Measurements from ENCODE around the gene FYN.

Gene FYN

DNA sequence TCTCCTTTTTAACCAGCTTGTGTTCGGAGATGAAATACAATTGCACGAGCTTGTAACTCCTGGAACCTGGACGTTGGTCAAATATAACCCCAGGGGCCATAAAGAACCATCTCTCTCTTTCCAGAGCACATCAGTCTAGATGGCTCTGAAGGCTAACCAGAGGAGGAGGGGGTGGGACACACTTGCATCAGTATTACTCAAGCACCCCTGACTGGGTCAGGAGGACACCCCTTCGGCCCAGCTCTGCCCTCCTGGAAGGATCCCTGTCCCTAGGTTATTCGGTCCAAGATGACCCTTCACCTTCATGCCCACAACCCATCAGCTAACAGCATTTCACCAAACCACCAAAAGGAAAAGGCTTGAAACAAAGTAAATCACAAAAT lies 67.1 kb downstream of the FYN start:
- no peak for DNase-seq

- no peak for DNase-seq
Measured at GRCh38 chr6:111805511-111806164, 67.6 kb downstream of the FYN start.

DNA sequence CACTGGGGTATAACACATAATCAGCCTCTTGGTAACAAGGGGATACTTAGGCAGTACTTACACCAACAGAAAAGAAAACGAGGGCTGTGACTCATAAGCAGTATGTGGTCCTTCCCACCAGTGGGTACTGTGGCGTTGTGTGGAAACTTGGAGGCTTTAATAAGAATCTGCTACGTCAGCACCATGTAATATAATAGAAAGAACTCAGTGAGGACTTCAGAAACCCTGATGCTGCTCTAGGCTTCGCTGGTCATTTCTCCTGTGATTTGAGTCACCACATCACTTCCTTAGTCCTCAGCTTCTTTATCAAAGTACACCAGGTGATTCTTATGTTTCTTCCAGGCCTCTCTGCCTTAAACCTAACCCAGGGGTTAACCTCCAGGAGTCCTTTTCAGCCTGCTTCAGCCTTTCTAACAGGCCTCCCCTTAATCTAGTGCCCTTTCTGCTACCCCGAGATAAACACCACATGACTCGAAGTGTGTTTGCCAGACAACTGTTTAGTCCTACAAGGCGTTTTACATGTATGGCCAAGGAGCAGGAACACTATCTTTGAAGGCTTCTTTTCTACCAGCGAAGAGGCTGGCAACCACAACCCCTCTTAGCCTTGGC lies 68.5 kb downstream of the FYN start:
- DNase-seq: peak; percentile 12 to 53 (median 38)

DNA sequence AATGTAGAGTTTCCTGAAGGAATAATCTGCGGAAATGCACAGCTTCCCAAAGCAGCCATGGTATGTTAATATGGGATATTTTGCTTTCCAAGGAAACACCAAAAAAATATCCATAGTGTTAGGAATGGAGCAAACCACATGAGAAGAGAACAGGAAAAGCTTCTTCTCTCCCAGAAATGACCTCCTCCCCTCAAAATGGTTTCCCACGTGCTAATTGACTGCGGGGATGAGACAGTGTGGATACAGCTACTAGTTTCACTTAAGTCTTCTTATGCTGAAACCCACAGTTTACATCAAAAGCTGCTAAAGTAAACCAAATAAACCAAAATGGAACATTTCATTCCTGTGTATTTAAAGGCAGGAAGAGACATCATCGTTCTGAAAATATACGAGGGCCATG lies 69.4 kb downstream of the FYN start:
- DNase-seq: peak in 3 of 6 experiments; percentile 36 to 51 (median 40)

DNA sequence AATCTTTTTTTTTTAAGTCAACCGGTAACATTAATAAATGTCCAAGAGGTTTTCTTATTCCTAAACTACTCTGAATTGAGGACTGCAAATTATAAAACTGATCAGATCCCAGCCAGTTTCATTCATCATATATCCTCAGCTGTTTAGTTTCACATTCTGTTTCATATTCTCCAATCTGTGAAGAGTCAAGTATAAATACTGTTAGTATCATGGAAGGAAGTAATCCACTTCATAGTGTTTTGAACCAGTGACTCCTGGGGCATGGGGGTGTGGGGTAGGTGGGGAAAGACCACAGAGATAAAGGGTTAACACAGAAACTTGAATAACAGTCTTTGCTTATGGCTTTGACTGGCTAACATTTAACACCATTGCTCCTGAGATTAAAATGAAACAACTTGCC lies 69.9 kb downstream of the FYN start:
- DNase-seq: no peak

- DNase-seq: no peak
Measured at GRCh38 chr6:111802720-111803330, 70.4 kb downstream of the FYN start.

- no peak for DNase-seq
Measured at GRCh38 chr6:111802015-111802414, 71.2 kb downstream of the FYN start.

- no peak for DNase-seq
Measured at GRCh38 chr6:111800821-111801220, 72.4 kb downstream of the FYN start.

DNA sequence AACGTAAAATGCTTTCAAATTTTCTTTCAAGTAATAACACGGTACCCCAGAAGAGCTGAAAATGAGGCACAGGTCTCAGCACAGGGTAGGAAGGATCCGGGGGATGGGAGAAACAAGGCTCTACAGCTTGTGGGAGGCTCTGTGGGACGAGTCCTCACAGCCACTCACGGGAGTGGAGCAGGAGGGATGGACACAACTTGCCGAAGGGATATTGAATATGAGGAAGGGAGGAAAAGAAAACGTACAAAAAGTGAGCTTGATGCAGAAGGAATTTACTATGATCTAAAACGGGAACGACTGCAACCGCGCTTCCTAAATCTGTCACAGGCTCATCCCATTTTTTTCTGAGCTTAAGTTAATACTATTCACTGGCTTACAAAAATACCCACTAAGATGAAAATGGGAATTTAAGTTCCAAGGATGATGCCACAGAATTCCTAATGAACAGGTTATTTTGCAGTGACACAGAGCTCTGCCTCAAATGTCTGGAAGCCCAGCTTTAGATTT lies 72.9 kb downstream of the FYN start:
- DNase-seq: no peak

DNA sequence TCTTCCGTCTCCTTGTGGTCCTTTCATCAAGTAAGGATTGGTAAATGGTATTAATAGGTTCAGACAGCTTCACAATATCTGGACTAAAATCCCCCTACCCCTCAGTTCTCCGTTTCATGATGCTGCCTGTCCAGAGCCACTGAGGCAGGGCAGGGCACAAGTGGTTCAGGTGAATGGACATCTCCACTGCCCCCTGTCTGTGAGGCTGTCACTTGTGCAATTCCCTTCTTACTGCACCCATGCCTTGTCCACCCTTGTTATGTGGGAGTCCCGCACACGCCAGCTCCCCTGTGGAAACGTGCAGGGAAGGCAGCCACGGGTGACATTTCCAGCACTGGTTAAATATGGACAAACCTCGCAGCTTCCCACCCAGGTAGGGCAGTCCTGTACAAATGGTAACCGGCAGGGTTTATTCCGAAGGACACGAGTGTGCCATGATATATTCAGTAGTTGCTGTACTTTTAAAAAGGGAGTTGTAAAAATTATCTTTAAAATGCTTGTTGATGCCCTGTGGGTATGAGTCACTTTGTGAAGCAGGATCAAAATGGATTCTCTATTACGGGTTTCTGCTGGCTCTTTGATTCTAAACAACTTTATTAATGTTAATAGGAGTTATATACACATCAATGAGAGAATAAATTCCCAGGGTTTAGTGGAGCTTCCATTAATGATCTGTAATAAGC lies 73.5 kb downstream of the FYN start:
- no peak for DNase-seq

GRCh38 chr6:111798281-111798725 lies 74.9 kb downstream of the FYN start:
- no peak for DNase-seq

DNA sequence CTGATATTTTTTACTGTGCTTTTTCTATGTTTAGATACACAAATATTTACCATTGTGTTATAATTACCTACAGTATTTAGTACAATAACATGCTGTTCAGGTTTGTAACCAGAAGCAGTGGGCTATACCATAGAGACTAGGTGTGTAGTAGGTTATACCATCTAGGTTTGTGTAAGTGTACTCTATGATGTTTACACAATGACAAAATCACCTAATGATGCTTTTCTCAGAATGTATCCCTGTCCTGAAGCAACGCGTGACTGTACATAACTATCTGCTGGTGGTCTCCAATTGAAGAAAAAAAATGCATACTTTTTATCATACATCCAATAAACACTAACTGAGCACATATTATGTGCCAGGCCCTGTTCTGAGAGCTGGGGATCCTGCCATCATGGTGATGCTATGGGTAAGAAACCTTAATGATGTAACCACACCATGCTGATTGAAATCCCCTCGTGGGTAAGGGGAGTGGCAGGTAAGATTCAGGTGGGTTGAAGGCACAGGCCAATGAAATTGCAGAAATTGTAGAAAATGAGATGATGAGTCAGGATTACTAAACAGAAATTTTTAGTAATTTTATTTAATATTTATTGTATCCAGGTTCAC lies 76.8 kb downstream of the FYN start:
- DNase-seq: no peak

DNA sequence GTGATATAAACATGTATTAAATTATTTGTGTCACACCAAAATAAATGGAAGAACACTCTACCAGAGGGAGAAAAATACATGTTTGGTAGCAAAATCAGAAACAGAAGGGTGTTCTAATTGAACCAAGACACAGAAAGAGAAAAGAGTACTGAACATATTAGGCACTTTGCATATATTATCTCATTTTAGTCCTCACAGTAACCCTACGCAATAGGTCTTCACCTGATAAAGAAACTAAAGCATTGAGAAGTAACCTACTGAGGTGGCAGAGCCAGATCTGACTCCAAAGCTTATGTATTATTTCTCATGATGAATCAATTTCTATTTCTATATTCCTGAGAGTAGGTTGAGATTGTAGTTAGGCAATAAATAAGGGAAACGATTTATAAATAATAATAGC lies 77.7 kb downstream of the FYN start:
- DNase-seq: no peak

DNA sequence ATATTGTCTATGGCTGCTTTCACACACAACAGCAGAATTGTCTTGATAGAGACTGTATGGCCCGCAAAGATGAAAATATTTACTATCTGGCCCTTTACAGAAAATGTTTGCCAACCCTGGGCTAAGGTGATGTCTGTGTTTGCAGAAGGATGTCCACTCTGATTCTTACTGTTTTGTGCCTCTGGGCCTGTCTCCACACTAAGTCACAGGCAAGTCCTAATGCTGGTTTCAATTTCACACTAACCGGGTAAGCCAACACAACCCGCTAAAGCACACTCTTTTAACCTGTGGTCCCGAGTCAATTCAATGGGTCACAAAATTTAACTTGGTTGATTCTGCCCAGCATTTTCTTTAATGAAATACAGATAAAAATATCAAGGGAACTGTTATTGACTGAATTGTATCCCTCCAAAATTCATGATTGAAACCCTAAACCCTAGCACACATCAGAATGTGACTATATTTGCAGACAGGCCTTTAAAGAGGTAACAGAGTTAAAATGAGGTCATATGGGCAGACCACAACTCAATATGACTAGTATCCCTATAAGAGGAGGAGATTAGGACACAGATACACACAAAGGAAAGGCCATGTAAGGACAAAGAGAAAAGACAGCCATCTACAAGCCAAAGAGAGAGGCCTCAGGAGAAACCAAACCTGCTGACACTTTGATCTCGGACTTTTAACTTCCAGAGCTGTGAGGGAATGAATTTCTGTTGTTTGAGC lies 78.4 kb downstream of the FYN start:
- DNase-seq: no peak

DNA sequence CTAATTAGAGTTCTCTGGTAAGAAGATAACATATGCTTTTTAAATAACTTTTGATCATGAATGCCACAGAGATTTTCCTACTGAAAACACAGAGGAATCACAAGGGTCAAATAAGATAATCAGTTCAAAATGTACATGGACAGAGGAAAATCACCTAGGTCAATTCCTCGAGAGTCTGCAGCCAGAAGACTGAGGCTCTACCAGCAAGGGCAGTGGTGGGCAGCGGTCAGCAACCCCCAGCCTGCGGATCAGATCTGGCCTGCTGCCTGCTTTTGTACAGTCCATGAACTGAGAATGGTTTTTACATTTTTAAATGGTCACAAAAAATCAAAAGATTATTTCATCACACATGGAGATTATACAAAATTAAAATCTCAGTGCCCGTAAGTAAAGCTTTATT lies 79.0 kb downstream of the FYN start:
- no peak for DNase-seq

DNA sequence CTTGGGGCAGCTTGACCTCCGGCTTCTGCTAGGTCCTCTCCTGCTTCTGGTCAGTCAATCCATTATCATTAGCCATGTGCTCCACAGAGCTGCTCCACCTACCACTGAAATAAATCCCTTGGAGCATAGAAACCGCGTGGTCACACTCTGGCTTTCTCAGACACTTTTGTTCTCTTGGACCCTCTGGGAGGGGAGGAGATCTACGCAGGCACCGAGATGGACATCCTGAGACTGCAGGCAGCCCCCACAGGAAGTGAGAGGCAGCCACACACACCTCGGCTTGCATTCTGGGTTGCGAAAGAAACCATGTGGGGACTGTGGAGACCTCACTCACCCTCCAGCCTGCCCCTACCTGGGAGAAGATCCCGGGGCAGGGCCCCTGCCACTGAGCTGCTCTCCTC lies 79.5 kb downstream of the FYN start:
- peak in 2 of 6 experiments; percentile 17 to 24 for DNase-seq

DNA sequence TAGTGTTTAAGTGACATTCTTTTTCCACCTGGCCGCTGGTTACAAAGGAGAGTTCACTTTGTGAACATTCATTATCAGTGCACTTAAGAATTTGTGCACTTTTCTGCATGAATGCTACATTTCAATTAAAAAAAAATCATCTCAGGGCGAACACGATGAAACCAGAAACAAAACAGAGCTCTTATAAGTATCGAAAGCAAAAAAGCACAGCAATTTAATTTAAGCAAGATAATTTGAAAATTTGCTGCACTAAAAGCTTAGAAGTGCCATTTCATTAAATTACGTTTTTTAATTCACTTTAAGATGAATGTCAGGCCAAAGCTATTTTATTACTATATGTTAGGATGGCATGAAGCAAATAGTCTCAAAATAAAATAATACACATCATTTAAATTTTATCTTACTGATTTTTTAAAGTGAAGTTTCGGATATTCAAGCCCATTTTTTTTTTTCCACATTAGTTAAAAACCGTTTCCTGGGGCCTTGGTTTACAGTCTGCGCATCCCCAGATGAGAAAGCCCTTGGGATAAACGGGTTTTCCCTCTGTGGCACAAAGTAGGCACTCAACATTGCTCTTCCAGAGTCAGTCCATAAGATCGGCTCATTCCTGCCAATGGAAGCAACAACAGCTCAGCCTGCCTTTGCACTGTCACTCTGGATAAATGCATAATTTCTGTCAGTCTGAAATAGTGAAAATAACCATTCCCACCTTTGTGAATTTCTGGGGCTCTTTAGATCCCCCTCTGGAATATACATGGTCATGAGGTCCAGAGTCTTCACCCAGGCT lies 80.1 kb downstream of the FYN start:
- no peak for DNase-seq

DNA sequence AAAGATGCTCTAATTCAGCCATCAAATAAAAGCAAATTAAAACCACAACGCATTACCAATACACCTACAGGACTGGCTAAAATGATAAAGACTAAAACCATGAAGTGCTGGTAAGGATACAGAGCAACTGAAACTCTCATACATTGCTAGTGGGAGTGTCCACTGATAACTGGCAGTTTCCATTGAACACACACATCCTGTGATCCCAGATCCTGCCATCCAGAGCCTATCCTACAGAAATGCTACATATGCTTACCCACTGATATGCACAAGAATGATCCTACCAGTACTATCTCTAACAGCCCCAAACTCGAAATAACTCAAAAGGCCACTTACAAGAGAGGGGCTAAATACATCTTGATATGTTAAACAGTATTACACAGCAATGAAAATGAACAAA lies 81.0 kb downstream of the FYN start:
- DNase-seq: no peak

DNA sequence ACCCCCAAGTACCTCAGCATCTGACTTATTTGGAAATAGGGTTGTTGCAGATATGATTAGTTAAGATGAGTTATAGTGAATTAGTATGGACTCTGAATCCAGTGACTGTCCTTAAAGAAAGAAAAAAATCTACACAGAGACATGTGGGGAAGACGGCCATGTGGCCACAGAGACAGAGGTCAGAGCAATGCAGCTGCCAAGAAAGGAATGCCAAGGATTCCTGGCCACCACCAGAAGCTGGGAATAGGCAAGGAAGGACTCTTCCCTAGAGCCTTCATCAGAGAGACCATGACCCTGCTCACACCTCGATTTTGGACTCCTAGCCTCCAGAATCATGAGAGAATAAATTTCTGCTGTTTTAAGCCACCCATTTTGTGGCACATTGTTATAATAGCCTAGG lies 81.8 kb downstream of the FYN start:
- no peak for DNase-seq

DNA sequence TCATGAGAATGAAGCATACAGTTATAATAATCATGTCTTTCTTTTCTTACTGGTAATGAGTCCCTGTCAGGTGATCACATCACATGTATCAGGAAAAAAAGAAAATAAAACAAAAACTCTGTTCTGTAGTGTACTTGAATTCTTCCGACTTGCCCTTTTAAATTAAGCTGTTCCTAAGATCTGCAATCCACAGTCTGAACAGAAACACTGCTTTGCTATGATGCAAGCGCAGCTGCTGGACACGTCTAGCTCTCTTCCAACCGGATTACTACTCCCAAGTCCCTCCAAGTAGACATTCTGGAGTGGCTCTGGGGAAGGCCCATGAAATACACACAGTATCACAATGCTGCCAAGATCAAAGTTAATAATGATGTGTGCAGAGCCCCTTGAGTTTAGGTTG lies 83.7 kb downstream of the FYN start:
- no peak for DNase-seq

DNA sequence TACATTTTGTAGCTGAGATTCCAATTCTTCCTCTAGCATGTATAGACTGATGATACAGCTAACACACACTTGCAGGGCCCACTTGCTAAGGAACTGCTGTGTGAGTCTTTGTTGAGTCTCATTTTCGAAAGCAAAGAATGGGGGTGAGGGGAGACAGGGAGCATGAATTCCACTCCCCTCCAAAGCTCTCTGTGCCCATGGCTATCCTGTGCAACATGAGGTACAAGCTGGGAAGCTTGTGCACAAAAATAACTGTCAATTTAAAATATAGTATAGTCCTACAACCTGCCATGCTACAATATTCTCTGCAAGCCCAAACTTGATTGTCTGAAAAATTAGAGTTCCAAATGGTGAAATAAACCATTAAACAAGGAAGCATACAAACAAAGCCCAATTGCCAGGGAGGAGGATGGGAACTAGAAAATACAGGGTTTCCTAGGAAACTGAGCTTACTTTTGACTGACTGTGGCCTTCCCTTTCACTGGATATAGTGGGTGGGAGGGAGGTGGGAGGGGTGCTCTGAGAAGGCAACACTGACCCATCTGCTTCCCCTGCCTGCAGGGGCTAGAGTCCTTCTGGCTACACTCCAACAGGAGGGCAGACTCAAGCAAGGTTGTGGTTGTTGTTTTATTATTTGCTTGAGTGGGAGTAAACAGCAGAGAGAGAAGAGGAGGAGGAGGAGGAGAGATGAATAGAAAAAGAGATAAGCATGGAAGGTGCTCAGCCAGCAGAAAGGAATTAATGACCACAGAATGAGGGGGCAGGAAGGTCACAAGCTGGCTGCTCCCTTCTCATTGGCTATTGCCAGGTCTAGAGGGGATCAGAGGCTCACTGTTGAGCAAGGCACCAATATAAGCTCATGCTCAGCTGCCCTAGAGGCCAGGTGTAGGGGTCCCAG lies 84.6 kb downstream of the FYN start:
- DNase-seq: no peak

Measured in stimulated activated naive CD4-positive, alpha-beta T cell (primary cell).